HG02678 (cell line): Measurements from ENCODE around the gene AFTPH.

Experiments
- ATAC-seq: cut with Tn5 transposase; IDR thresholded peaks from one replicate; pipeline ENCODE4 v1.9.1; 2021; ENCODE audit warnings: mild to moderate bottlenecking, moderate library complexity; ENCODE audit not compliant: unreplicated experiment

The AFTPH gene

GRCh38 chr2:64537991-64538390 is 13.9 kb downstream of the AFTPH start:
- no peak for ATAC-seq

- peak; percentile 63 for ATAC-seq
Observed at GRCh38 chr2:64538764-64539433, 14.8 kb downstream of the AFTPH start.

DNA sequence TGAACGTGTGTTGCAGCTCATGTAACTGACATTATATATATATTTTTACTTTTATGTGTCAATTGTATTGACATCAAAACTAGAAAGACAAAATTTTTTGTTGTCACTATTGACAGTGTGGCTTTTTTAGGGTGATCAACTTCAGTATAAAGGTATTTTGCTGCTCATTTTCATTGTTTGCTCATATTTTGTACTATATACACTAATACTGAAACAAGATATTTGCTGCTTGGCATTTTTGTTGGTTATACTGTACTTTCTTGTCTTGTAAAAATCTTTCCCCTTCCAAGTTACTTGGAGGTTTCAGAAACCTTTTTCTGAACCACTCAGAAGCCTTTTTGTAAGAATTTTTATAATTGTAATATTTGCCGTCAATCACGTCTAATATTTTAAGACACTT is 16.5 kb downstream of the AFTPH start:
- ATAC-seq, result no peak

GRCh38 chr2:64541547-64541946 is 17.4 kb downstream of the AFTPH start:
- no peak for ATAC-seq

DNA sequence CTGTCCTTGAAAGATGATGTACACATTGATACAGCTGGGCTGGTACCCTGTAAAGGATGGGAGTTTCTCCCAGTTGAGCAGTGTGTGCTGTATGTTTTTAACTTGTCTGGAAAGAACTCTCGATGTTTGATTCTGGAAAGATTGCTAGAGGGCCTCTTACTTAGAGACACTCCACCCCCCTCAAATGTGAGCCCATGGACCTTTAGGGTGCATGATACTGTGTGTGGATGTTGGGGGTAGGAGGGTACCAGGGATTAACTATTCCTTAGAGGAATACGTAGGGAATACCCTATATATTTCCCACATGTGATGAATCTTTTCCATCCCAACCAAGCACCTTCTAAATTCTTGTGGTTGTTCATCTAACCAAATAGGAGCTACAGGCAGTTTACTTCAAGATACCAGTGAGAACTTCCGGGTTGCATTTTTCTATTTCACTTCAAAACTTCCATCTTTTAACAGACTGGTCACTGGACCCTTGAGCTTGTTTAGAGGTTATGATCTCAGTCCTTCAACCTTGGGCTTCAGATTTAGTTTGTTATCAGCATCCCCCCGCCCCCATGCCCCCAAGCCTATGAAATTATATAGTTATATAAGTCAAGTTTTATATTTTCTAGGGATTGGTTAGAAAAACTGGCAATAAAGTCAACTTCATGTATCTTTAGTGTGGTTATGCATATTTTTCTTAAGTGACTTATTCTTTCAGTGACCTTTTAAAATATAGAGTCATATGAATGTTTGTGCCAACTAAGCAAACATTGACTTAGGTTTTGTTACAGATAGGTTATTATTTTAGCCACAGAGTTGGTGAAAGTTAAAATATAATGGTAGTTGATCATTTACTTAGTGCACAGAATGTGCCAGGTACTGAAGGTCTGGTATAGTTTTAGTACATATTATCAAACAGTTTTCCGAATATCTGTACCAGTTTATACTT is 18.2 kb downstream of the AFTPH start:
- no peak for ATAC-seq

DNA sequence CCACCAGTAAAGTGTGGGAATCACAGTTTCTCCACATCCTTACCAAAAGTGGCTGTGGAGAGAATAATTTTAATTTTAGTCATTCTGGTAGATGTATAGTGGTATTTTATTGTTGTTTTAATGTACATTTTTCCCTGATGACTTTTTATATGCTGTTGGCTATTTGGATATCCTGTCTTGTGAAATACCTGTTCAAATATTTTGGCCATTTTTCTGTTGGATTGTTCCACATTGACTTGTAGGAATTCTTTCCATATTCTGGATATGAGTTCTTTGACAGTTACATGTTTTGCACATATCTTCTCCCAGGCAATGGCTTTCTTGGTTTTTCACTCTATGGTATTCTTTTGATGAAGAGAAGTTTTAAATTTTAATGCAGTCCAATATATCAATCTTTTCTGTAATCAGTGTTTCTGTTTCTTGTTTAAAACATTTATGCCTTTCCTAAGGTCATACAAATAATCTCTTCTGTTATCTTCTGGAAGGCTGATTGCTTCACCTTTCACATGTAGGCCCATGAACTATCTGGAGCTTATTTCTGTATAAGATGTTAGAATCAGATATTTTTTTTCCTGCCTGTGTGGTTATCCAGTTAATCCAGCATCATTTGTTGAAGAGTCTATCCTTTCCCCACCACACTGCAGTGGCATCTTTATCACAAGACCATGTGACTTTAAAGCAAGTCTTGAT is 19.0 kb downstream of the AFTPH start:
- ATAC-seq, result no peak

DNA sequence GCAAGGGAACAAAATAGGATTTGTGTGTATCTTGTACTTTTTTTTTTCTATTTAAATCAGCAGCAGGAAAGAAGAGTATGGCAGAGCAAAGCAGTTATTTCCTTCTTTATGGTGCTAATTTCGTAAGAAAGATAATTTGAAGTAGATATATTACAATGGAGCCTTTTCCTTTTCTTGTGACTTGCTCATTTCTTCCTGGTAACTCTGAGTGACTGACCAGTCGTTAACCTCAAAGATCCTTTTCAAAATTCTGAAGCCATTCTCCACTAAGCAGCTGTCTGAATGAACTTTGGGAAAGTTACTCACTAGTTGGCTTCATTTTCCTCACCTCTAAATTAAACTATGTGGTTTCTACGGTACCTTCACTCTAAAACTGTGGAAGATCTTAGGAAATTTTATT is 24.6 kb downstream of the AFTPH start:
- no peak for ATAC-seq

DNA sequence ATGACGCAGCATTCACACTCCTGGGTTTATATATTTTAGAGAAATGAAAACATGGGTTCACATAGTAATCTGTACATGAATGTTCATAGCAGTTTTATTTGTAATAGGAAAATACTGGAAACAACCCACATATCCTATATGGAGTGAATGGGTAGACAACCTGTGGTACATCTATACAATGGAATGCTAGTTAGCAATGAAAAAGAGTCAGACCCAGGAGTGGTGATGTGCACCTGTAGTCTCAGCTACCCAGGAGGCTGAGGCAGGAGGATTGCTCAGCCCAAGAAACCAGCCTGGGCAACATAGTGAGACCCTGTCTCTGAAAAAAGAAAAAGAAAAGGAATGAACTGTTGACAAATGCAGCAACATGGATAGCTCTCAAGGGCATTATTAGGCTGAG is 25.9 kb downstream of the AFTPH start:
- ATAC-seq, result no peak

DNA sequence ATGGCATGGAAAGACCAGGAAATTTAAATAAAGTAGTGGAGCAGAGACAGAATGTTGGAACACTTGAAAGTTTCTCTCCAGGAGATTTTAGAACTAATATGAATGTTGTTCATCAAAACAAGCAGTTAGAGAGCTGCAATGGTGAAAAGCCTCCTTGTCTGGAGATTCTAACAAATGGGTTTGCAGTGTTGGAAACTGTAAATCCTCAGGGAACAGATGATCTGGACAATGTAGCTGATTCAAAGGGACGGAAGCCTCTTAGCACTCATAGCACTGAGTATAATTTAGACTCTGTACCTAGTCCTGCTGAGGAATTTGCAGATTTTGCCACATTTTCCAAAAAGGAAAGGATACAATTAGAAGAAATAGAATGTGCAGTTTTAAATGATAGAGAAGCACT is 27.7 kb downstream of the AFTPH start:
- ATAC-seq, result no peak

- ATAC-seq, result no peak
Observed at GRCh38 chr2:64554117-64554516, 30.0 kb downstream of the AFTPH start.

- ATAC-seq, result no peak
Observed at GRCh38 chr2:64558445-64559081, 34.4 kb downstream of the AFTPH start.

DNA sequence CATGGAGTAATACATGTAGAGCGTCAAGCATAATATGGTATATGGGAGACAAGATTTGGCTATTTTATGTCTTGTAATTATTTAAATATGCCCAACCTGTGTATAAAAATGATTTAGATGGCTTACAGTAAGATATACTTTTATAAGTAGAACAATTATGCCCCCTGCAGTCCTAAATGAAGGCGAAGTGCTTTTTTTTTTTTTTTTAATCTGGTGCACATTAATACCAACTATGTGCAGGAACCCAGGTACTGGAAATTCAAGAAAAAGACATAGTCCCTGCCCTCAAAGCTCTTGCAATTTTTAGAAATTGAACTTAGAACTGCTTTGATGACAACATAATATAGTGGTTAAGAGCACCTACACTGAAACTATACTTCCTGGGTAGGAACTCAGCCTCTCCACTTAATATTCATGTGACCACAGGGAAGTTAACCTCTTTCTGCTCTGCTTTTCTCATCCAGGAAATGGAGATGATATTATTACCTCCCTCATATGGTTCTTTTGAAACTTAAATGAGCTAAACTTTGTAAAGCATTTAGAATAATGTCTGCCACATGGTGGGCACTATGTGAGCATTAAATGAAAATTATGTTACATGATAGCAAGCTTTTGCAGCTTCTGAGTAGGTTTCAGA is 38.1 kb downstream of the AFTPH start:
- ATAC-seq, result no peak

DNA sequence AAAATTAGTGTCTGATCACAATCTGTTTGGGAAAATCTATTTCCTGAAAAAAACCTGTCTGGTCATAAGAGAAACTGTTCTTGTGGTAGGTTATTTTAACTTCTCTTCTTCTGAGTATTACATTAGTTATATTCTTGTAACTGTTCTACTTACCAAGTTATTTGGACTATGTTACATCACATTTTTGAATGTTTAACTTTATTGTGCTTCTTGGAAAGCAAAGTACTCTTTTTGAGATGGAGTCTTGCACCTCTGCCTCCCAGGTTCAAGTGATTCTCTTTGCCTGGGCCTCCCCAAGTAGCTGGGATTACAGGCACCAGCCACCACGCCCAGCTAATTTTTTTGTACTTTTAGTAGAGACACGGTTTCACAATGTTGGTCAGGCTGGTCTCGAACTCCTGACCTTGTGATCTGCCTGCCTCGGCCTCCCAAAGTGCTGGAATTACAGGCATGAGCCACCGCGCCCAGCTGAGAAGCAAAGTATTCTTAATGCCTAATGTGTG is 39.4 kb downstream of the AFTPH start:
- ATAC-seq, result no peak

- ATAC-seq, result no peak
Observed at GRCh38 chr2:64565949-64566710, 42.0 kb downstream of the AFTPH start.

- ATAC-seq, result no peak
Observed at GRCh38 chr2:64567473-64567872, 43.3 kb downstream of the AFTPH start.

- no peak for ATAC-seq
Observed at GRCh38 chr2:64568836-64569235, 44.7 kb downstream of the AFTPH start.

DNA sequence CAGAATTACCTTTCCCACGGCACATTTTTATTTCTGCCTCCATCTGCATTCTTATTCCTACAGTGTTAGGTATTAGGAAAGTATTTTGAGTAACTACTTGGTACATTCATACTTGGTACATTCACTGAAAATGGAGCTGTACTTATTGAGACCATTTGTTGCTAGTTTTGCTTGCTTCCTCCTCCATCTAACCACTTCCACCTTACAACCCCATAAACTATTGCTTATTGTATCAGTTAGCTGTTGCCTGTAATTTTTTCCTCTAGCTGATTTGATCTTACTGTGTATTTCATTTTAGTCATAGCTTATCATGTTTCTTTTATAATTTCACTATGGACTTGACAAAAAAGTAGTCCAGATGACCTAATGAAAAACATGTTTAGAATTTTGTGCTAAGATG is 50.7 kb downstream of the AFTPH start:
- no peak for ATAC-seq

GRCh38 chr2:64581018-64581417 is 56.9 kb downstream of the AFTPH start:
- ATAC-seq, result no peak

GRCh38 chr2:64581777-64582539 is 57.8 kb downstream of the AFTPH start:
- ATAC-seq, result peak; percentile 41
